WTC11 (cell line): ENCODE measurements around the gene GGACT. TPM values are rescaled to one million over a fixed set of nuclear protein-coding genes. Genes with fewer than 3 reads are reported as not detected.

Experiments
- ATAC-seq: fragments of 200-7000 bp; cut with Tn5 transposase; 2 replicates; pipeline ENCODE4 v1.10.0; 2021; ENCODE audit warnings: mild to moderate bottlenecking, moderate library complexity
- CTCF ChIA-PET: fragments of 300-600 bp; sonication (Branson Sonifier 250); formaldehyde crosslinking; loops from one replicate; lab custom pipeline; 2021; ENCODE audit warnings: antibody characterized with exemption; lab: Charles Lee
- POLR2A ChIA-PET: fragments of 350-600 bp; sonication (Branson Sonifier 250); formaldehyde crosslinking; loops from one replicate; lab custom pipeline; 2021; ENCODE audit warnings: antibody characterized with exemption; lab: Charles Lee
- DNase-seq: peaks from one replicate; pipeline ENCODE4 v3.0.0; 2021; ENCODE audit warnings: low spot score
- H3K27ac Mint-ChIP-seq: 2 replicates; pipeline ENCODE4 v1.8.0; 2021; ENCODE audit warnings: mixed read lengths
- H3K27me3 Mint-ChIP-seq: 2 replicates; pipeline ENCODE4 v1.8.0; 2021; ENCODE audit warnings: low read depth, mild to moderate bottlenecking, moderate library complexity, mixed read lengths
- H3K36me3 Mint-ChIP-seq: 2 replicates; pipeline ENCODE4 v1.8.0; 2021; ENCODE audit warnings: mixed read lengths
- H3K4me1 Mint-ChIP-seq: 2 replicates; pipeline ENCODE4 v1.8.0; 2022; ENCODE audit warnings: mixed read lengths
- H3K4me3 Mint-ChIP-seq: 2 replicates; pipeline ENCODE4 v1.8.0; 2021; ENCODE audit warnings: mild to moderate bottlenecking, moderate library complexity, mixed read lengths
- H3K9me3 Mint-ChIP-seq: 2 replicates; pipeline ENCODE4 v1.8.0; 2021; ENCODE audit warnings: mixed read lengths
- ETV6 ChIP-seq: sonication (generic); formaldehyde crosslinking; IDR thresholded peaks from 2 replicates; pipeline ENCODE4 v1.8.1; 2022; ENCODE audit warnings: mild to moderate bottlenecking, missing genetic modification reagents
- FOXJ3 ChIP-seq: sonication (generic); formaldehyde crosslinking; IDR thresholded peaks from 2 replicates; pipeline ENCODE4 v1.9.0; 2021; ENCODE audit warnings: missing genetic modification reagents, mild to moderate bottlenecking, borderline replicate concordance
- FOXK1 ChIP-seq: sonication (generic); formaldehyde crosslinking; IDR thresholded peaks from 2 replicates; pipeline ENCODE4 v1.8.0; 2022; ENCODE audit warnings: mild to moderate bottlenecking, moderate library complexity, missing genetic modification reagents
- GABPB1 ChIP-seq: sonication (generic); formaldehyde crosslinking; IDR thresholded peaks from 2 replicates; pipeline ENCODE4 v1.8.1; 2023; ENCODE audit warnings: mild to moderate bottlenecking, missing genetic modification reagents
- NFE2L1 ChIP-seq: sonication (generic); formaldehyde crosslinking; IDR thresholded peaks from 2 replicates; pipeline ENCODE4 v1.8.1; 2023; ENCODE audit warnings: missing genetic modification reagents
- NR2C2 ChIP-seq: sonication (generic); formaldehyde crosslinking; IDR thresholded peaks from 2 replicates; pipeline ENCODE4 v1.8.0; 2022; ENCODE audit warnings: mild to moderate bottlenecking, missing genetic modification reagents
- NR3C1 ChIP-seq: sonication (generic); formaldehyde crosslinking; conservative IDR thresholded peaks from 2 replicates; pipeline ENCODE4 v1.8.1; 2023; ENCODE audit warnings: low read depth, mild to moderate bottlenecking, missing genetic modification reagents
- SMAD4 ChIP-seq: sonication (generic); formaldehyde crosslinking; IDR thresholded peaks from 2 replicates; pipeline ENCODE4 v1.8.0; 2022; ENCODE audit warnings: mild to moderate bottlenecking, missing genetic modification reagents
- TEAD1 ChIP-seq: sonication (generic); formaldehyde crosslinking; IDR thresholded peaks from 2 replicates; pipeline ENCODE4 v1.8.0; 2022; ENCODE audit warnings: mild to moderate bottlenecking, missing genetic modification reagents
- ZNF232 ChIP-seq: sonication (generic); formaldehyde crosslinking; IDR thresholded peaks from 2 replicates; pipeline ENCODE4 v1.8.0; 2022; ENCODE audit warnings: mild to moderate bottlenecking, missing genetic modification reagents
- ZNF416 ChIP-seq: fragments of 250-450 bp; sonication (Bioruptor Pico); IDR thresholded peaks from 2 replicates; pipeline ENCODE4 v1.9.0; 2021; ENCODE audit warnings: mild to moderate bottlenecking, inconsistent platforms
- ZNF423 ChIP-seq: fragments of 250-450 bp; sonication (Bioruptor Pico); IDR thresholded peaks from 2 replicates; pipeline ENCODE4 v2.1.2; 2022; ENCODE audit warnings: mild to moderate bottlenecking, moderate library complexity
- total RNA-seq: library from RNA; stranded (reverse); gene quantifications from 3 replicates; pipeline ENCODE4 v1.2.3, GENCODE V29; 2021
- TF ChIP-seq, protein P1 (sequence below): sonication (generic); formaldehyde crosslinking; IDR thresholded peaks from 2 replicates; pipeline ENCODE4 v1.8.0; 2022; ENCODE audit warnings: mild to moderate bottlenecking, missing genetic modification reagents
- TF ChIP-seq, protein P2 (sequence below): fragments of 250-450 bp; sonication (Bioruptor Pico); IDR thresholded peaks from 2 replicates; pipeline ENCODE4 v1.9.0; 2021; ENCODE audit warnings: mild to moderate bottlenecking
- TF ChIP-seq, protein P3 (sequence below): fragments of 250-450 bp; sonication (Bioruptor Pico); IDR thresholded peaks from 2 replicates; pipeline ENCODE4 v1.9.0; 2021; ENCODE audit warnings: mild to moderate bottlenecking
- TF ChIP-seq, protein P4 (sequence below): sonication (generic); formaldehyde crosslinking; IDR thresholded peaks from 2 replicates; pipeline ENCODE4 v1.8.1; 2022; ENCODE audit warnings: mild to moderate bottlenecking, missing genetic modification reagents, moderate library complexity, borderline replicate concordance
- TF ChIP-seq, protein P5 (sequence below): fragments of 250-450 bp; sonication (Bioruptor Pico); IDR thresholded peaks from 2 replicates; pipeline ENCODE4 v1.9.0; 2021; ENCODE audit warnings: moderate library complexity, mild to moderate bottlenecking, inconsistent platforms, borderline replicate concordance
- TF ChIP-seq, protein P6 (sequence below): sonication (generic); formaldehyde crosslinking; IDR thresholded peaks from 2 replicates; pipeline ENCODE4 v1.8.0; 2022; ENCODE audit warnings: mild to moderate bottlenecking, missing genetic modification reagents

GGACT gene
- total RNA-seq, 1 experiment from 2014 or later: 2.4 TPM

DNA sequence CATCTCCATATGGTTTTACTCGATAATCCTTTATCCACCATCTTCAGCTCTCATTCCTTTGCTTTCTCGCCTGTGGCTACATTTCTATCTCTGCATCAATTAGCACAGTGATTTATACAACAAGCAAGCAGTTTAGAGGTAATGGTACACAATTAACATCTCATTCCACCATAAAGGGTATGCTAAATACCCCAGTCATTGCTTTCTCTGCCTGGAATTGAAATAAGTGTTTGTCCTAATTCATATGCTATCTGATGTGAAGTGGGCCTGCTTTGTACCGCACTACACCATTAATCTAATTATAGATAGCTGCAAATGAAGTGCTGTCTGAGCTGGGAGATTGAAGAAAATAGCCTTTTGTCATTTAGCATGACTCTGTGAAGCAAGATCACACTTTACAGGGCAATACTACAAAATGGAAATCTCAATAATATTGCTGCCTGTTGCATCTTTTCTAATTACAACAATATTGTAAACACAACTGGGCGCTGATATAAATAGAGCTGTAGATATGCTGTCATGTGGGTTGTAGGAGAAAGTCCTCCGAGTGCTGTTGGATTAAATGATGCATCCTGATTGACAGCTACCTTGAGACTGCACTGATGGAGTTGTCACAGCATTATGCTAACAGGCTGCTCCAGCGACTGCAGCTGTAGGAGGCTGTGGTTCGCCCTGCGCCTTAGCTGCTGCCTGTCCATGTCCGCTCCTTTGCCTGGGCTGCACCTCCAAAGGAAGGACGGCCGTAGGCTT, 78.2 kb downstream of the GGACT start:
- TF ChIP-seq FOXK1 (peak; percentile 39; the same call in 1 of the 2 replicates), ZNF416 (CRISPR knock-in tag) (no peak), TEAD1 (CRISPR knock-in tag) (peak; percentile 91), ZNF423 (no peak), GABPB1 (CRISPR knock-in tag) (no peak), ETV6 (CRISPR knock-in tag) (peak; percentile 41; the same call in 1 of the 2 replicates), NFE2L1 (CRISPR knock-in tag) (0 out of 2 replicates have a peak, but pooled peaks have one; percentile 34), FOXJ3 (CRISPR knock-in tag) (peak; percentile 16; the same call in 1 of the 2 replicates)
- TF ChIP-seq, protein P1, sequence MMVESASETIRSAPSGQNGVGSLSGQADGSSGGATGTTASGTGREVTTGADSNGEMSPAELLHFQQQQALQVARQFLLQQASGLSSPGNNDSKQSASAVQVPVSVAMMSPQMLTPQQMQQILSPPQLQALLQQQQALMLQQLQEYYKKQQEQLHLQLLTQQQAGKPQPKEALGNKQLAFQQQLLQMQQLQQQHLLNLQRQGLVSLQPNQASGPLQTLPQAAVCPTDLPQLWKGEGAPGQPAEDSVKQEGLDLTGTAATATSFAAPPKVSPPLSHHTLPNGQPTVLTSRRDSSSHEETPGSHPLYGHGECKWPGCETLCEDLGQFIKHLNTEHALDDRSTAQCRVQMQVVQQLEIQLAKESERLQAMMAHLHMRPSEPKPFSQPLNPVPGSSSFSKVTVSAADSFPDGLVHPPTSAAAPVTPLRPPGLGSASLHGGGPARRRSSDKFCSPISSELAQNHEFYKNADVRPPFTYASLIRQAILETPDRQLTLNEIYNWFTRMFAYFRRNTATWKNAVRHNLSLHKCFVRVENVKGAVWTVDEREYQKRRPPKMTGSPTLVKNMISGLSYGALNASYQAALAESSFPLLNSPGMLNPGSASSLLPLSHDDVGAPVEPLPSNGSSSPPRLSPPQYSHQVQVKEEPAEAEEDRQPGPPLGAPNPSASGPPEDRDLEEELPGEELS (CRISPR knock-in tag): peak; percentile 93; the same call in 1 of the 2 replicates
- TF ChIP-seq, protein P2, sequence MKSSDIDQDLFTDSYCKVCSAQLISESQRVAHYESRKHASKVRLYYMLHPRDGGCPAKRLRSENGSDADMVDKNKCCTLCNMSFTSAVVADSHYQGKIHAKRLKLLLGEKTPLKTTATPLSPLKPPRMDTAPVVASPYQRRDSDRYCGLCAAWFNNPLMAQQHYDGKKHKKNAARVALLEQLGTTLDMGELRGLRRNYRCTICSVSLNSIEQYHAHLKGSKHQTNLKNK (CRISPR knock-in tag): peak; percentile 98
- TF ChIP-seq, all 79 proteins: peak for 7
- ATAC-seq (peak; percentile 75), DNase-seq (peak; percentile 50)
- Mint-ChIP-seq H3K9me3 (no peaks in the 10 kb centered on the region), H3K4me1 (peaks cover 91% of the 10 kb centered on the region), H3K27me3 (no peaks in the 10 kb centered on the region), H3K27ac (peak overlapping the region; percentile 94), H3K36me3 (no peaks in the 10 kb centered on the region), H3K4me3 (peak overlapping the region; percentile 24)
- ChIA-PET CTCF (interaction anchor here (0.5 to 6.8 kb wide), 9 partner anchors 19 to 898 kb away, joined by 3 to 45 read pairs (median 4); partner anchors contain the start of gene ZIC2), POLR2A (interaction anchor here (0.7 to 1.2 kb wide), 2 partner anchors 71 to 529 kb away, joined by 3 to 4 read pairs; partner anchors contain the start of gene ZIC2)

DNA sequence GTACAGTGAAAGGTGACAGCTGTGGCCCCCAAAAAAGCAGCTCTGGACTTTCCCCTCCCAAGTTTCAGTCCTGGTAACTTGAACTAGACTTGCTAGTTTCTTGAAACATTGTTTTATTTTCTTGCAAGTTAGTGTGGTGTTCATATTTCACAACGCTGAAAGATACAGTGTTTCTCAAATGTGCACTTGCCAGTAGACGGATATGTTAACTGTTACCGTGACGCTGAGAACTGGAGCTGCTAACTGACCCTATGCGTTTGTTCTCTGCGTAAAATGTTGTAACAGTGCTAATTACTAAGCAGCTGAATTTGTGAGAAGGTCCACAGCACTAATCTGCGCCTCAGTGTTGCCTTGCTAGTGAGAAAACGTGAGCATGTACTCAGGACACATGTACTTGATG, 79.6 kb downstream of the GGACT start:
- no peak for TF ChIP-seq NR2C2
- no peak for TF ChIP-seq NR3C1 (CRISPR knock-in tag)
- TF ChIP-seq NFE2L1 (CRISPR knock-in tag): no peak
- TF ChIP-seq ZNF232: no peak
- TF ChIP-seq, protein P3, sequence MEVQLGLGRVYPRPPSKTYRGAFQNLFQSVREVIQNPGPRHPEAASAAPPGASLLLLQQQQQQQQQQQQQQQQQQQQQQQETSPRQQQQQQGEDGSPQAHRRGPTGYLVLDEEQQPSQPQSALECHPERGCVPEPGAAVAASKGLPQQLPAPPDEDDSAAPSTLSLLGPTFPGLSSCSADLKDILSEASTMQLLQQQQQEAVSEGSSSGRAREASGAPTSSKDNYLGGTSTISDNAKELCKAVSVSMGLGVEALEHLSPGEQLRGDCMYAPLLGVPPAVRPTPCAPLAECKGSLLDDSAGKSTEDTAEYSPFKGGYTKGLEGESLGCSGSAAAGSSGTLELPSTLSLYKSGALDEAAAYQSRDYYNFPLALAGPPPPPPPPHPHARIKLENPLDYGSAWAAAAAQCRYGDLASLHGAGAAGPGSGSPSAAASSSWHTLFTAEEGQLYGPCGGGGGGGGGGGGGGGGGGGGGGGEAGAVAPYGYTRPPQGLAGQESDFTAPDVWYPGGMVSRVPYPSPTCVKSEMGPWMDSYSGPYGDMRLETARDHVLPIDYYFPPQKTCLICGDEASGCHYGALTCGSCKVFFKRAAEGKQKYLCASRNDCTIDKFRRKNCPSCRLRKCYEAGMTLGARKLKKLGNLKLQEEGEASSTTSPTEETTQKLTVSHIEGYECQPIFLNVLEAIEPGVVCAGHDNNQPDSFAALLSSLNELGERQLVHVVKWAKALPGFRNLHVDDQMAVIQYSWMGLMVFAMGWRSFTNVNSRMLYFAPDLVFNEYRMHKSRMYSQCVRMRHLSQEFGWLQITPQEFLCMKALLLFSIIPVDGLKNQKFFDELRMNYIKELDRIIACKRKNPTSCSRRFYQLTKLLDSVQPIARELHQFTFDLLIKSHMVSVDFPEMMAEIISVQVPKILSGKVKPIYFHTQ: no peak
- TF ChIP-seq, protein P4, sequence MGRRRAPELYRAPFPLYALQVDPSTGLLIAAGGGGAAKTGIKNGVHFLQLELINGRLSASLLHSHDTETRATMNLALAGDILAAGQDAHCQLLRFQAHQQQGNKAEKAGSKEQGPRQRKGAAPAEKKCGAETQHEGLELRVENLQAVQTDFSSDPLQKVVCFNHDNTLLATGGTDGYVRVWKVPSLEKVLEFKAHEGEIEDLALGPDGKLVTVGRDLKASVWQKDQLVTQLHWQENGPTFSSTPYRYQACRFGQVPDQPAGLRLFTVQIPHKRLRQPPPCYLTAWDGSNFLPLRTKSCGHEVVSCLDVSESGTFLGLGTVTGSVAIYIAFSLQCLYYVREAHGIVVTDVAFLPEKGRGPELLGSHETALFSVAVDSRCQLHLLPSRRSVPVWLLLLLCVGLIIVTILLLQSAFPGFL (CRISPR knock-in tag): no peak
- TF ChIP-seq, protein P5, sequence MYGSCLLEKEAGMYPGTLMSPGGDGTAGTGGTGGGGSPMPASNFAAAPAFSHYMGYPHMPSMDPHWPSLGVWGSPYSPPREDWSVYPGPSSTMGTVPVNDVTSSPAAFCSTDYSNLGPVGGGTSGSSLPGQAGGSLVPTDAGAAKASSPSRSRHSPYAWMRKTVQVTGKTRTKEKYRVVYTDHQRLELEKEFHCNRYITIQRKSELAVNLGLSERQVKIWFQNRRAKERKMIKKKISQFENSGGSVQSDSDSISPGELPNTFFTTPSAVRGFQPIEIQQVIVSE: no peak
- TF ChIP-seq ZNF416 (CRISPR knock-in tag): no peak
- no peak for TF ChIP-seq SMAD4 (CRISPR knock-in tag)
- TF ChIP-seq, protein P6, sequence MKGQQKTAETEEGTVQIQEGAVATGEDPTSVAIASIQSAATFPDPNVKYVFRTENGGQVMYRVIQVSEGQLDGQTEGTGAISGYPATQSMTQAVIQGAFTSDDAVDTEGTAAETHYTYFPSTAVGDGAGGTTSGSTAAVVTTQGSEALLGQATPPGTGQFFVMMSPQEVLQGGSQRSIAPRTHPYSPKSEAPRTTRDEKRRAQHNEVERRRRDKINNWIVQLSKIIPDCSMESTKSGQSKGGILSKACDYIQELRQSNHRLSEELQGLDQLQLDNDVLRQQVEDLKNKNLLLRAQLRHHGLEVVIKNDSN (CRISPR knock-in tag): no peak
- TF ChIP-seq, protein P1 (CRISPR knock-in tag): no peak
- POLR2A ChIA-PET: no interaction called here
- H3K27me3 Mint-ChIP-seq: no peaks in the 10 kb centered on the region
- H3K36me3 Mint-ChIP-seq: no peaks in the 10 kb centered on the region
- H3K4me1 Mint-ChIP-seq: peaks cover 80% of the 10 kb centered on the region
- H3K27ac Mint-ChIP-seq: peak overlapping the region; percentile 92
- CTCF ChIA-PET: interaction anchor here (2.2 to 6.8 kb wide), 3 partner anchors 36 to 853 kb away, joined by 6 to 45 read pairs (median 6); no protein-coding TSS in a partner anchor
- DNase-seq (no peak), ATAC-seq (no peak)
- peak overlapping the region; percentile 16; the same call in 1 of the 2 replicates for H3K4me3 Mint-ChIP-seq
- no peaks in the 10 kb centered on the region for H3K9me3 Mint-ChIP-seq
